Trophoblast cell (in vitro differentiated cells and primary cell): ENCODE results near the gene KRT78. TPM values are rescaled to one million over a fixed set of nuclear protein-coding genes. Genes with fewer than 3 reads are reported as not detected.

Experiments used
- DNase-seq, 2 donors: peaks; one replicate each; pipeline ENCODE4 v3.0.0-alpha.2; 2016
- H2AFZ ChIP-seq: 2 replicates; pipeline ENCODE4 v1.6.1; 2013; ENCODE audit warnings: low read length, moderate library complexity, mild to moderate bottlenecking; ENCODE audit not compliant: insufficient read depth, poor library complexity
- H2AK5ac ChIP-seq: 2 replicates; pipeline ENCODE4 v1.6.1; 2013; ENCODE audit warnings: mild to moderate bottlenecking, low read length
- H2BK120ac ChIP-seq: 2 replicates; pipeline ENCODE4 v1.6.1; 2013; ENCODE audit warnings: low read length, mild to moderate bottlenecking, moderate library complexity; ENCODE audit not compliant: insufficient read depth, poor library complexity
- H2BK12ac ChIP-seq: 2 replicates; pipeline ENCODE4 v1.6.1; 2013; ENCODE audit warnings: mild to moderate bottlenecking, low read length, moderate library complexity
- H2BK5ac ChIP-seq: 2 replicates; pipeline ENCODE4 v1.6.1; 2013; ENCODE audit warnings: low read length, low read depth, moderate library complexity, mild to moderate bottlenecking; ENCODE audit not compliant: poor library complexity
- H3K14ac ChIP-seq: 2 replicates; pipeline ENCODE4 v1.6.1; 2013; ENCODE audit warnings: mild to moderate bottlenecking, low read length
- H3K18ac ChIP-seq: 2 replicates; pipeline ENCODE4 v1.6.1; 2013; ENCODE audit warnings: mild to moderate bottlenecking, low read length
- H3K23ac ChIP-seq: 2 replicates; pipeline ENCODE4 v1.6.1; 2013; ENCODE audit warnings: low read length
- H3K27ac ChIP-seq: 2 replicates; pipeline ENCODE4 v1.5.1; 2013; ENCODE audit warnings: low read depth, mild to moderate bottlenecking, inconsistent platforms, low read length, moderate library complexity
- H3K27me3 ChIP-seq: 2 replicates; pipeline ENCODE4 v1.6.1; 2013; ENCODE audit warnings: inconsistent platforms, mild to moderate bottlenecking, low read length, moderate library complexity; ENCODE audit not compliant: insufficient read depth
- H3K36me3 ChIP-seq, 2 experiments: 1 replicate in 1 of 2; 2 replicates in 1 of 2; pipeline ENCODE4 v1.6.1; 2013; ENCODE audit warnings: low read length in 2 of 2, mild to moderate bottlenecking in 2 of 2, moderate library complexity in 1 of 2; ENCODE audit not compliant: insufficient read depth in 2 of 2, control insufficient read depth in 1 of 2
- H3K4ac ChIP-seq: 2 replicates; pipeline ENCODE4 v1.6.1; 2013; ENCODE audit warnings: low read depth, mild to moderate bottlenecking, low read length, moderate library complexity
- H3K4me1 ChIP-seq, 2 experiments: 1 replicate in 1 of 2; 2 replicates in 1 of 2; pipeline ENCODE4 v1.6.1; 2013; ENCODE audit warnings: low read length in 2 of 2, mild to moderate bottlenecking in 2 of 2, moderate library complexity in 1 of 2; ENCODE audit not compliant: insufficient read depth in 2 of 2, control insufficient read depth in 1 of 2
- H3K4me2 ChIP-seq: 2 replicates; pipeline ENCODE4 v1.6.1; 2013; ENCODE audit warnings: inconsistent platforms, mild to moderate bottlenecking, low read length, moderate library complexity
- H3K4me3 ChIP-seq: 2 replicates; pipeline ENCODE4 v1.5.1; 2013; ENCODE audit warnings: mild to moderate bottlenecking, low read depth, low read length, inconsistent platforms
- H3K79me1 ChIP-seq: one replicate; pipeline ENCODE4 v1.6.1; 2013; ENCODE audit warnings: low read length
- H3K79me2 ChIP-seq: 2 replicates; pipeline ENCODE4 v1.6.1; 2013; ENCODE audit warnings: low read length, mild to moderate bottlenecking; ENCODE audit not compliant: control insufficient read depth, insufficient read depth, poor library complexity
- H3K9ac ChIP-seq: 2 replicates; pipeline ENCODE4 v1.6.1; 2013; ENCODE audit warnings: mild to moderate bottlenecking, low read length
- H3K9me3 ChIP-seq: 2 replicates; pipeline ENCODE4 v1.6.1; 2013; ENCODE audit warnings: low read depth, mild to moderate bottlenecking, control low read depth, inconsistent platforms, low read length; ENCODE audit not compliant: insufficient read depth
- H4K12ac ChIP-seq: 2 replicates; pipeline ENCODE4 v1.6.1; 2013; ENCODE audit warnings: low read depth, mild to moderate bottlenecking, low read length, moderate library complexity
- H4K8ac ChIP-seq: 2 replicates; pipeline ENCODE4 v1.6.1; 2013; ENCODE audit warnings: low read depth, mild to moderate bottlenecking, low read length, moderate library complexity
- H4K91ac ChIP-seq: one replicate; pipeline ENCODE4 v1.6.1; 2013; ENCODE audit warnings: low read depth, mild to moderate bottlenecking, low read length, moderate library complexity
- WGBS: extraction: QIAGEN DNeasy Blood & Tissue Kit; methylation state at CpG from one replicate; pipeline ENCODE4 v1.1.7; 2013; ENCODE audit warnings: missing lambda C conversion rate; ENCODE audit not compliant: insufficient read length, insufficient coverage; ENCODE audit errors: extremely low coverage; 5-methylcytosine and 5-hydroxymethylcytosine counted together
- polyA plus RNA-seq: library from polyadenylated mRNA; stranded (reverse); fragments of 200-250 nt; gene quantifications from 2 replicates; pipeline ENCODE4 v1.2.3, GENCODE V29; 2013

The KRT78 gene
- polyA plus RNA-seq, result 0.10 TPM in 1 of 2 replicates, not detected in the other

GRCh38 chr12:52848661-52849255, at the start of gene KRT78:
Gene KRT78 (minus strand): TSS chr12:52848994. CDS start chr12:52848930, 64 bp downstream.
- H3K23ac ChIP-seq, result no peak within 1 kb of the TSS
- H3K27me3 ChIP-seq, result no peaks in the 10 kb centered on the region
- no peak within 1 kb of the TSS for H2BK12ac ChIP-seq
- H2BK120ac ChIP-seq, result no peak within 1 kb of the TSS
- peak; percentile 84 to 93 for DNase-seq
- H3K18ac ChIP-seq, result no peak within 1 kb of the TSS
- no peaks in the 10 kb centered on the region for H3K79me1 ChIP-seq
- peaks cover 3% of the 10 kb centered on the region for H3K9me3 ChIP-seq
- H3K27ac ChIP-seq, result no peak within 1 kb of the TSS
- H2AK5ac ChIP-seq, result no peak within 1 kb of the TSS
- H3K9ac ChIP-seq, result no peak within 1 kb of the TSS
- no peak within 1 kb of the TSS for H3K4me2 ChIP-seq
- no peaks in the 10 kb centered on the region for H3K79me2 ChIP-seq
- no peak within 1 kb of the TSS for H4K12ac ChIP-seq
- H2BK5ac ChIP-seq, result no peak within 1 kb of the TSS
- H3K4me1 ChIP-seq, result peaks cover 4 to 6% of the 10 kb centered on the region in 2 experiments
- H2AFZ ChIP-seq, result no peak within 1 kb of the TSS
- no peak within 1 kb of the TSS for H3K4me3 ChIP-seq
- no CpG with 5 or more reads among the region's 16 CpGs for WGBS
- no peak within 1 kb of the TSS for H4K8ac ChIP-seq
- H3K14ac ChIP-seq, result no peak within 1 kb of the TSS
- no peak within 1 kb of the TSS for H3K4ac ChIP-seq
- no peaks in the 10 kb centered on the region for H3K36me3 ChIP-seq
- no peak within 1 kb of the TSS for H4K91ac ChIP-seq

- Histone ChIP-seq H2BK12ac (no peak overlapping the region), H3K79me1 (no peaks in the 10 kb centered on the region), H3K4me3 (no peak overlapping the region), H3K9ac (no peak overlapping the region), H4K91ac (no peak overlapping the region), H3K4me2 (no peak overlapping the region), H2BK120ac (no peak overlapping the region), H2BK5ac (no peak overlapping the region), H3K79me2 (peaks cover 2% of the 10 kb centered on the region), H3K14ac (no peak overlapping the region), H3K36me3 (peaks cover 42 to 54% of the 10 kb centered on the region in 2 experiments), H3K9me3 (no peaks in the 10 kb centered on the region), H2AK5ac (no peak overlapping the region), H3K4me1 (peaks cover 0 to 7% of the 10 kb centered on the region in 2 experiments), H3K18ac (no peak overlapping the region), H3K23ac (no peak overlapping the region), H4K12ac (no peak overlapping the region), H2AFZ (no peak overlapping the region), H4K8ac (no peak overlapping the region), H3K4ac (no peak overlapping the region), H3K27me3 (no peaks in the 10 kb centered on the region), H3K27ac (peak overlapping the region; percentile 0)
- no CpG with 5 or more reads among the region's 3 CpGs for WGBS
- DNase-seq, result peak in 1 of 2 donors; percentile 92
Measured at GRCh38 chr12:52896190-52897100, 47.7 kb upstream of the KRT78 start.

- no peak overlapping the region for H3K9ac ChIP-seq
- H2AK5ac ChIP-seq, result no peak overlapping the region
- no peak overlapping the region for H3K23ac ChIP-seq
- WGBS, result no CpG with 5 or more reads among the region's 2 CpGs
- no peak overlapping the region for H2BK12ac ChIP-seq
- H3K4me1 ChIP-seq, result peaks cover 0 to 4% of the 10 kb centered on the region in 2 experiments
- no peaks in the 10 kb centered on the region for H3K27me3 ChIP-seq
- H3K4me3 ChIP-seq, result no peak overlapping the region
- H3K18ac ChIP-seq, result no peak overlapping the region
- H3K4ac ChIP-seq, result no peak overlapping the region
- no peak overlapping the region for H2BK5ac ChIP-seq
- no peak overlapping the region for H3K27ac ChIP-seq
- no peak overlapping the region for H3K4me2 ChIP-seq
- H4K8ac ChIP-seq, result no peak overlapping the region
- peak; percentile 86 to 90 for DNase-seq
- H2BK120ac ChIP-seq, result no peak overlapping the region
- no peak overlapping the region for H3K14ac ChIP-seq
- no peaks in the 10 kb centered on the region for H3K9me3 ChIP-seq
- H2AFZ ChIP-seq, result no peak overlapping the region
- H3K79me2 ChIP-seq, result peaks cover 2% of the 10 kb centered on the region
- H3K79me1 ChIP-seq, result no peaks in the 10 kb centered on the region
- no peak overlapping the region for H4K91ac ChIP-seq
- peaks cover 38 to 47% of the 10 kb centered on the region in 2 experiments for H3K36me3 ChIP-seq
- no peak overlapping the region for H4K12ac ChIP-seq
Measured at GRCh38 chr12:52895726-52896189, 47.0 kb upstream of the KRT78 start.

GRCh38 chr12:52892974-52893373, 44.2 kb upstream of the KRT78 start:
- H2BK5ac ChIP-seq, result no peak overlapping the region
- H2AK5ac ChIP-seq, result no peak overlapping the region
- no peak overlapping the region for H3K9ac ChIP-seq
- DNase-seq, result peak in 1 of 2 donors; percentile 46
- no peaks in the 10 kb centered on the region for H3K79me1 ChIP-seq
- H3K27me3 ChIP-seq, result no peaks in the 10 kb centered on the region
- H4K91ac ChIP-seq, result no peak overlapping the region
- H3K9me3 ChIP-seq, result no peaks in the 10 kb centered on the region
- no peak overlapping the region for H3K27ac ChIP-seq
- peaks cover 0 to 2% of the 10 kb centered on the region in 2 experiments for H3K4me1 ChIP-seq
- no peak overlapping the region for H2AFZ ChIP-seq
- no peak overlapping the region for H4K8ac ChIP-seq
- H3K14ac ChIP-seq, result no peak overlapping the region
- peaks cover 12 to 21% of the 10 kb centered on the region in 2 experiments for H3K36me3 ChIP-seq
- no peak overlapping the region for H3K4me2 ChIP-seq
- H3K18ac ChIP-seq, result no peak overlapping the region
- no peak overlapping the region for H2BK120ac ChIP-seq
- no peak overlapping the region for H3K4ac ChIP-seq
- no peak overlapping the region for H3K23ac ChIP-seq
- H3K79me2 ChIP-seq, result no peaks in the 10 kb centered on the region
- no peak overlapping the region for H4K12ac ChIP-seq
- H3K4me3 ChIP-seq, result no peak overlapping the region
- H2BK12ac ChIP-seq, result no peak overlapping the region
